ENCODE measurements around the gene ACOX1.

The ACOX1 gene

DNA sequence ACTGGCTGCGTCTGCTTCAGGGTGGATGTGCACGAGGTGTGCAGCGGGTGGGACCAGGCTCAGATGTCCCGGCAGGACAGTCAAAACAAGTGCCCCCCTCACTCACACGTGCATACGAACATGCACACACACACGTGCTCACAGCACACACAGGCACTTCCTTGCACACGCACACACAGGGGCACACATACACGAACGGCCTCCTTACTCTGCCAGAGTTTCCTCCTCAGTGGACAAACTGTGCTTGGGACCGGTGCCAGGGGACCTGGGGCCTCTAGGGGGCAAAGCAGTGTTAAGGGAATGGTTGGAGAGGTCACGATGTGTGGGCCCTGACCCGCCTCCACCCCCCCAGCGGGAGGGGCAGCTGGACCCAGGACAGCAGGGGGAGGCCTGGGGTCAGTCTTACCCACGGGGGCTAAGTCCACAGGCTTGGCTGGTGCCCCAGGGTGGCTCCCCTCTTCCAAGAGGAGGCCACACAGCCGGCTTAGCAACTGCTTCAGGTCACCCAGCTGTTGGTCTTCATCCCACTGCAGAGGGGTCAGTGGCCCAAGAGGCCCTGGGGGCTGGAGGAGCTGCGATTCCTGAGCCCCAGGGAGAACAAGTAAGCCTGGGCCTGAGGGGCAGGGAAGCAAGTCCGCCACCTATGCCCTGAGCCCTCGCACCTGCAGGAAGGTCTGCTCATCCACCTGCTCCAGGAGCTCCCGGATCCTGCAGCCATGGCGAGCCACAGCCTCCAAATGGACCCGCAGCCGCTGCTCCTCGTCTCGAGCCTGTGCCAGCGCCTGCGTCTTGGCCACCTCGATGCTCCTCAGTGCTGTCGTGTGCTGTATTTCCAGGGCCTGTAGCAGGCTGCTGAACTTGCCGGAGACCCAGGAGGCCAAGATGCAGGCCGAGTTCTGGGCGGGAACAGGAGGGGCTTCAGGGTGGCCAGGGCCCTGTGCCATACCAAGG, 87.1 kb downstream of the ACOX1 start:
- no peak for DNase-seq (ENCODE audit: low spot score)
